Glomerular visceral epithelial cell (primary cell): ENCODE data around the gene GCM1.

ENCODE experiments used
- DNase-seq: peaks from one replicate; pipeline ENCODE4 v3.0.0-alpha.2; 2016; ENCODE audit errors: extremely low spot score

Gene GCM1

GRCh38 chr6:53104916-53105315 is 43.7 kb downstream of the GCM1 start:
- no peak for DNase-seq

DNA sequence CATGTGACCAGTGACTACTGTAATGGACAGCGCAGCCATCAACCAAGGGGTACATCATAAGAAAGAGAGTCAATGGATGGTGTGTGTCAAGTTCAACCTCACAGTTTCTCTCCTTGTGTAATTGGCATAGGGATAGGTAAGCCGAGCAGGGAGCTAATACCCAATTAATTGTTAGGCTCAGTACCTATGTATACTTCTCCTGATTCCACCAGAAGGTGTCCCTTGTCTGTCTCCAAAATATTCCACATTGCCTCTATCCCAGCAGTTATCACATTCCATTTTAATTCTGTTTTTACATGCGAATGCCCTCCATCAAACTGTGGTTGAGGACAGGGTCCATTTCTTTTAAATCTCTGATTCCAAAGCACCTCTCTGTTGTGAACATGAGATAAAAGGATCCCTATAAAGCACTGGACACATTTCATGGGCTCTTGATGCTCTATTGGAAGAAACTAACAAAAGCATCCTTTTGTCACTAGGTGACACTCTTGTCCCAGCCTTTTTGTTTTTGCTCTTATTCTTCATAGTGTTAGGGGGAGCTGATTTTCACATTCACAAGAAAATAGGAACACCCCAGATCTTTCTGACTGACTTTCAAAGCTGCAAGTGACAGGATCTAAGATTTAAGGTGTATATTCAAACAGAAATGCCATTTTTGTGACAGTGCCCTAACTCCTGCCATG is 44.5 kb downstream of the GCM1 start:
- DNase-seq, result peak; percentile 16

DNA sequence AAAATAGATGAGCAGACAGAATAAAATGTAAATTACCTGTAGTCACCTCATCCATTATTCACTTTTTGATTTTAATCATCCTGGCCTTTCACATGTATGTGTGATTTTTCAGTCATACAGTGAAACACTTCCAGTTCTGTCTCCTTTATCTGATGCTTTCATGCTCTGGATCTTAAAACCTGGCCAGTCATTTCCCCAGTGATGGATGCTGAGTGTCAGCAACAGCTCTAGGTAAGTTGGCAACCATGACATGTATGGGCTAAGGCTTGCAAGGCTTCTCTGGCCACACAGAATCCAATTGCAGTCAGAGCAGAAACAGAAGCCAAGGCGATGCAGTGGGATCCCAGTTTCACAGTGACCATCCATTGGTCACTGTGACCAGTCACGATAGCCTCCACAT is 47.6 kb downstream of the GCM1 start:
- DNase-seq, result no peak

GRCh38 chr6:53100561-53100960 is 48.1 kb downstream of the GCM1 start:
- DNase-seq, result no peak

GRCh38 chr6:53095716-53096115 is 52.9 kb downstream of the GCM1 start:
- no peak for DNase-seq

GRCh38 chr6:53095270-53095669 is 53.4 kb downstream of the GCM1 start:
- DNase-seq, result no peak

DNA sequence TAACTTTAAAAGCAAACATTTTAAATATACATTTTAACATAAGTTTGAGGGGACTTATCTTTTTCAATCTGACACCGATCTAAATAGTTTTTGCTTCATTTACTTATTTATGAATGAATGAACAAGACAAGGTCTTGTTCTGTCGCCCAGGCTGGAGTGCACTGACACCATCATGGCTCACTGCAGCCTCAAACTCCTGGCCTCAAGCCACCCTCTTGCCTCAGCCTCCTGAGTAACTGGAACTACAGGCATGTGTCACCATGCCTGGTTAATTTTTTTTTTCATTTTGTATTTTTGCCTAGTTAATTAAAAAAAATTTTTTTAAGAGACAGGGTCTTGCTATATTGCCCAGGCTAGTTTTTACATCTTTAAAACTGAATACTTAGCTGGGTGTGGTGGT is 58.1 kb downstream of the GCM1 start:
- peak; percentile 11 for DNase-seq

DNA sequence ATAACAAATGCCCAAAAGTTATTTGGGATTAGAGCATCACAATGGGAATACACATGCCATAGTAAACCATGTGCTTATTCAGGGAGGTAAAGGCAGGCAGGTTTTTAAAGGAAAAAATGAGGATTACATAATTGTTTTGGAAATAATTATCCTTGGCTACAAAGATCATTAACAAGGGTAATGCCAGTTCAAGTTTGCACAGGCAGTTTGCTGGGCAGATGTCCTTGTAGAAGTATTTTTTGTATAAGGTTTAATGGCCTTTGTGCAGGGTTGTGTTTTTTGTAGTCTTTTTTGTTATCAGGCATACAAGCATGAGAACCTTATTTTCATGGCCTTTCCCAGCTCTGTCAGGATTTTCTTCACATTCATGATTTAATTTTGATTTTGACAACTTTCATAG is 58.7 kb downstream of the GCM1 start:
- no peak for DNase-seq

DNA sequence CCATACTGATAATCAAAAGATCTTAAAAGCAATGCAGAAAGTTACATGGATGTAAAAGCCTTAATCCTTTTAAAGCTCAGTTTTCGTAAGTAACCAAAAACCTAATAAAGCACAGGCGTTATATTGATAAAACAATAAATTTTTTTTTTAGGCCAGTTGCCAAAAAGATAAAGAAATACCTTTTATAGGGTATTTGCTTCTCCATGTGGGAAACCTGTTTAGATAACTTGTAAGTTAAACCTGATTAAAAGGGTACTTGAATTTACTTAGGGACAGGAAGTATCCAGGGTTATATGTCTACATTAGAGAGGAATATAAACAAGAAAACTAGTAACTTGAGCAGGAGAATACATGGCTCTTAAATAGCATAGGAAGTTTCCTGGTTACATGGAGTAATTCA is 62.3 kb downstream of the GCM1 start:
- no peak for DNase-seq

- DNase-seq, result no peak
These were observed 67.8 kb downstream of the GCM1 start for GRCh38 chr6:53080813-53081212.
